HL-60 (cell line): Measurements from ENCODE around the gene EHD4.

Experiments
- TF ChIP-seq, protein P1 (sequence below): IDR thresholded peaks from one replicate; pipeline ENCODE4 v1.5.1; 2011; ENCODE audit warnings: low read length, control low read depth, inconsistent platforms; ENCODE audit not compliant: insufficient read depth
- TF ChIP-seq, protein P2 (sequence below): IDR thresholded peaks from 2 replicates; pipeline ENCODE4 v1.6.1; 2012; ENCODE audit warnings: low read depth; ENCODE audit not compliant: insufficient replicate concordance

DNA sequence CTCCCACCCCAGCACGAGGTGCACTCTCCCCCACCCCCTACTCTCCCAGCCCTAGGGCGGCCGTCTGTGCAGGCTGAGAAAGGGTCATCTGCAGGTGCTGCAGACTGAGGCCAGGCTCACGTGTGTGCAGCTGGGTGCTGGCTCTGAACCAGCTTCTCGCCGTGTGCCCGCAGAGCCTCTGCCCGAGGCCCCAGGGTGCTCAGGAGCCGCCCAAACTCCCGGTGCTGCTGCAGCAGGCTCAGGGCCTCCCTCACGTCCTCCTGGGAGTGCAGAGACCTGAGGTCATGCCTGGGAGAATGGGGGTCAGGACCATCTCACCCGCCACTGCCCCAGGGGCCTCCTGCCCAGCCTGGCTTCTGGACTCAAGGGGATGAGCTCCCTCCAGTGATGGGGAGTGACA, 95.7 kb downstream of the EHD4 start:
- TF ChIP-seq, protein P1, sequence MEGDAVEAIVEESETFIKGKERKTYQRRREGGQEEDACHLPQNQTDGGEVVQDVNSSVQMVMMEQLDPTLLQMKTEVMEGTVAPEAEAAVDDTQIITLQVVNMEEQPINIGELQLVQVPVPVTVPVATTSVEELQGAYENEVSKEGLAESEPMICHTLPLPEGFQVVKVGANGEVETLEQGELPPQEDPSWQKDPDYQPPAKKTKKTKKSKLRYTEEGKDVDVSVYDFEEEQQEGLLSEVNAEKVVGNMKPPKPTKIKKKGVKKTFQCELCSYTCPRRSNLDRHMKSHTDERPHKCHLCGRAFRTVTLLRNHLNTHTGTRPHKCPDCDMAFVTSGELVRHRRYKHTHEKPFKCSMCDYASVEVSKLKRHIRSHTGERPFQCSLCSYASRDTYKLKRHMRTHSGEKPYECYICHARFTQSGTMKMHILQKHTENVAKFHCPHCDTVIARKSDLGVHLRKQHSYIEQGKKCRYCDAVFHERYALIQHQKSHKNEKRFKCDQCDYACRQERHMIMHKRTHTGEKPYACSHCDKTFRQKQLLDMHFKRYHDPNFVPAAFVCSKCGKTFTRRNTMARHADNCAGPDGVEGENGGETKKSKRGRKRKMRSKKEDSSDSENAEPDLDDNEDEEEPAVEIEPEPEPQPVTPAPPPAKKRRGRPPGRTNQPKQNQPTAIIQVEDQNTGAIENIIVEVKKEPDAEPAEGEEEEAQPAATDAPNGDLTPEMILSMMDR = no peak
- TF ChIP-seq, protein P2, sequence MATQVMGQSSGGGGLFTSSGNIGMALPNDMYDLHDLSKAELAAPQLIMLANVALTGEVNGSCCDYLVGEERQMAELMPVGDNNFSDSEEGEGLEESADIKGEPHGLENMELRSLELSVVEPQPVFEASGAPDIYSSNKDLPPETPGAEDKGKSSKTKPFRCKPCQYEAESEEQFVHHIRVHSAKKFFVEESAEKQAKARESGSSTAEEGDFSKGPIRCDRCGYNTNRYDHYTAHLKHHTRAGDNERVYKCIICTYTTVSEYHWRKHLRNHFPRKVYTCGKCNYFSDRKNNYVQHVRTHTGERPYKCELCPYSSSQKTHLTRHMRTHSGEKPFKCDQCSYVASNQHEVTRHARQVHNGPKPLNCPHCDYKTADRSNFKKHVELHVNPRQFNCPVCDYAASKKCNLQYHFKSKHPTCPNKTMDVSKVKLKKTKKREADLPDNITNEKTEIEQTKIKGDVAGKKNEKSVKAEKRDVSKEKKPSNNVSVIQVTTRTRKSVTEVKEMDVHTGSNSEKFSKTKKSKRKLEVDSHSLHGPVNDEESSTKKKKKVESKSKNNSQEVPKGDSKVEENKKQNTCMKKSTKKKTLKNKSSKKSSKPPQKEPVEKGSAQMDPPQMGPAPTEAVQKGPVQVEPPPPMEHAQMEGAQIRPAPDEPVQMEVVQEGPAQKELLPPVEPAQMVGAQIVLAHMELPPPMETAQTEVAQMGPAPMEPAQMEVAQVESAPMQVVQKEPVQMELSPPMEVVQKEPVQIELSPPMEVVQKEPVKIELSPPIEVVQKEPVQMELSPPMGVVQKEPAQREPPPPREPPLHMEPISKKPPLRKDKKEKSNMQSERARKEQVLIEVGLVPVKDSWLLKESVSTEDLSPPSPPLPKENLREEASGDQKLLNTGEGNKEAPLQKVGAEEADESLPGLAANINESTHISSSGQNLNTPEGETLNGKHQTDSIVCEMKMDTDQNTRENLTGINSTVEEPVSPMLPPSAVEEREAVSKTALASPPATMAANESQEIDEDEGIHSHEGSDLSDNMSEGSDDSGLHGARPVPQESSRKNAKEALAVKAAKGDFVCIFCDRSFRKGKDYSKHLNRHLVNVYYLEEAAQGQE = no peak
